Inferior parietal cortex (tissue), 1 donor: ENCODE measurements around the gene CCDC102A.

Experiments
- DNase-seq: peaks from one replicate; pipeline ENCODE4 v3.0.0-alpha.2; 2016; ENCODE audit errors: extremely low spot score

CCDC102A gene

GRCh38 chr16:57479205-57479975 is 57.0 kb downstream of the CCDC102A start:
- DNase-seq = no peak

GRCh38 chr16:57478396-57479204 is 57.8 kb downstream of the CCDC102A start:
- DNase-seq = no peak

- DNase-seq = no peak
Measured at GRCh38 chr16:57477531-57478202, 58.7 kb downstream of the CCDC102A start.

- DNase-seq = no peak
Measured at GRCh38 chr16:57476546-57477410, 59.6 kb downstream of the CCDC102A start.

DNA sequence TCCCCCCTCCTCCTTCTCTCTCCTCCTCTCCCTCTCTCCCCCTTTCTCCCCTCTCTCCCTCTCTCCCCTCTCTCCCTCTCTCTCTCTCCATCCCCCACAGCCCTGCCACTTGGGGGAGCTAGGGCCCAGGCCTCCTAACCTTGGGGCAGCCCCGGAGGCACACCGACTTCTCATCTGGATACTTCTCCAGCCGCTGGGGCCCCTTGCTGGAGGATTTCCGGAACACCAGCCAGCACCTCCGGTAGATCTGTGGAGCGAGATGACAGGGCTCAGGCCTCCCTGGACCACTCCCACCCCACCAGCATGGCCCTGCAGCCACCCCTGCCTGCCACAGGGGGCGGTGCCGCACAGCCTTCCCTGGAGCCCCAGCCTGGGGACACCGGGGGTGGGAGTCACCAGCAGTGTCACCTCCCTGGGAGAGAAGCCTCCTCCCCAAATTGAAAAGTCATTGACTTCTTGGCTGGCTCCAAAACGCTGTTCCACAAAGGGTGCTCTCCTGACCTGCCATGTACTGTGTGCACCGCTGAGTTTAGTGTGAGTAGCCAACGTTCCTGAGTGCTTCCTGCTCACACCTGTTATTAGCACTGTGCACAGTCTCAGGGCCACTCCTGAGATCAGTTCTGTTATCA is 60.5 kb downstream of the CCDC102A start:
- no peak for DNase-seq

GRCh38 chr16:57474671-57475661 is 61.4 kb downstream of the CCDC102A start:
- DNase-seq = no peak

DNA sequence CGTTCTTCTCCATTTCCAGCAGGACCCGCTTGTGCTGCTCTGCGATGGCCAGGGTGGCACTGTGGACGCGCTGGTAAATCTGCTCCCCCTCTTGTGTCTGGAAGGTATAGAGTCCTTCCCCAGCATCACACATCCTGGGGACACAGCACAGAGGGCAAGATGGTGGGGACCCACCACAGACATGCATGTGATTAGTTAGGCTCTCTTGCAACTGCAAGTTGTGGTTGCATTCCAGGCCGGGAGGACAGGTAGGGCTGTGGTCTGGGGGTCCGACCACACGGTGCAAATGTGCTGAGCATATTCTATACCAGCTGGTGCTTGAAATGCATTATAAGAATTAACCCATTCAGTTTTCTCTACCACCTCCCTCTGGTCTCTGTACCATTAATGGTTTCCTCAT is 62.5 kb downstream of the CCDC102A start:
- no peak for DNase-seq

GRCh38 chr16:57473176-57473840 is 63.1 kb downstream of the CCDC102A start:
- DNase-seq = no peak

DNA sequence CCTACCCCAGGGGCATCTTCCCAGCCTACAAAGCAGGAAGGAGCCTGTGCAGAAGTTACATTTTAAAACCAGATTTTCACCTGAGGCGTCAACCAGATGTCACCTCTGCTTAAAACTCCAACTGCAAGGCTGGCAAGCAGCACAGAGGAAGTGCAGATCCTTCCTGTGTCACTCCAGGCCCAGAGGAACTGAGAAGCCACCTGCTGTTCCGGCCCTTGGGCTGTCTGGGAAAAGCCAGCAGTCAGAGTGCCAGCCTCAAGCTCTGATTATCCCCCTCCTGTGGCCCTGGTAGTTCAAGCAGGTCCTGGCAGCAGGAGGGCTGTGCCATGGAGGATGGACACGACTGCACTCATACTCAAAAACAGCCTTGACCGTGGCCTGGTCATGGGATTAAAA is 63.7 kb downstream of the CCDC102A start:
- DNase-seq = no peak

GRCh38 chr16:57471852-57472664 is 64.3 kb downstream of the CCDC102A start:
- no peak for DNase-seq

- DNase-seq = no peak
Measured at GRCh38 chr16:57471209-57471608, 65.2 kb downstream of the CCDC102A start.

GRCh38 chr16:57470711-57471110 is 65.7 kb downstream of the CCDC102A start:
- no peak for DNase-seq

GRCh38 chr16:57469917-57470470 is 66.4 kb downstream of the CCDC102A start:
- DNase-seq = no peak

GRCh38 chr16:57469046-57469445 is 67.3 kb downstream of the CCDC102A start:
- DNase-seq = no peak

GRCh38 chr16:57468346-57468745 is 68.0 kb downstream of the CCDC102A start:
- no peak for DNase-seq

- no peak for DNase-seq
Measured at GRCh38 chr16:57464523-57464922, 71.8 kb downstream of the CCDC102A start.

- DNase-seq = no peak
Measured at GRCh38 chr16:57462978-57463362, 73.4 kb downstream of the CCDC102A start.
